Neural cell (in vitro differentiated cells): Measurements from ENCODE around the gene PCBD1. TPM values are rescaled to one million over a fixed set of nuclear protein-coding genes. Genes with fewer than 3 reads are reported as not detected.

Source experiments
- H2AFZ ChIP-seq: fragments of 200-600, 300-800 bp; sonication (generic), shearing (Covaris generic); 2 replicates; pipeline ENCODE4 v1.6.0; 2014; ENCODE audit warnings: low read depth, mild to moderate bottlenecking, antibody characterized with exemption, low read length, moderate library complexity
- H3F3A ChIP-seq: fragments of 200-600 bp; shearing (Covaris generic); 2 replicates; pipeline ENCODE4 v1.6.1; 2016; ENCODE audit warnings: mild to moderate bottlenecking, moderate library complexity, mixed read lengths, antibody characterized with exemption, low read length; ENCODE audit not compliant: insufficient read depth, poor library complexity, severe bottlenecking
- H3K27ac ChIP-seq: fragments of 200-600, 300-800 bp; sonication (generic), shearing (Covaris generic); 2 replicates; pipeline ENCODE4 v1.5.1; 2014; ENCODE audit warnings: mild to moderate bottlenecking, low read length, moderate library complexity
- H3K27me3 ChIP-seq: fragments of 300-800, 200-600 bp; sonication (generic), shearing (Covaris generic); 2 replicates; pipeline ENCODE4 v1.6.0; 2014; ENCODE audit warnings: mild to moderate bottlenecking, low read depth, low read length, moderate library complexity; ENCODE audit not compliant: insufficient read depth
- H3K36me3 ChIP-seq: fragments of 300-800, 200-600 bp; sonication (generic), shearing (Covaris generic); 2 replicates; pipeline ENCODE4 v1.5.1; 2014; ENCODE audit warnings: mild to moderate bottlenecking, antibody characterized with exemption, low read length, moderate library complexity; ENCODE audit not compliant: insufficient read depth
- H3K4me2 ChIP-seq: fragments of 300-800, 200-600 bp; sonication (generic), shearing (Covaris generic); 2 replicates; pipeline ENCODE4 v1.6.0; 2014; ENCODE audit warnings: mild to moderate bottlenecking, low read length
- H3K4me3 ChIP-seq: fragments of 300-800, 200-600 bp; sonication (generic), shearing (Covaris generic); 2 replicates; pipeline ENCODE4 v1.5.1; 2014; ENCODE audit warnings: mild to moderate bottlenecking, low read length, moderate library complexity
- H3K79me2 ChIP-seq: fragments of 200-600 bp; shearing (Covaris generic); replicated peaks from 2 replicates; pipeline ENCODE4 v1.6.0; 2014; ENCODE audit warnings: mild to moderate bottlenecking, low read length, moderate library complexity; ENCODE audit not compliant: insufficient read depth
- H3K9ac ChIP-seq: fragments of 300-800, 200-600 bp; sonication (generic), shearing (Covaris generic); 2 replicates; pipeline ENCODE4 v1.6.1; 2016; ENCODE audit warnings: mild to moderate bottlenecking, low read length, mixed read lengths
- H3K9me2 ChIP-seq: fragments of 200-600 bp; shearing (Covaris generic); 2 replicates; pipeline ENCODE4 v1.6.1; 2016; ENCODE audit warnings: mild to moderate bottlenecking, low read length, mixed read lengths; ENCODE audit not compliant: insufficient read depth
- H3K9me3 ChIP-seq: fragments of 200-600, 300-800 bp; sonication (generic), shearing (Covaris generic); 2 replicates; pipeline ENCODE4 v1.6.1; 2016; ENCODE audit warnings: mild to moderate bottlenecking, mixed run types, low read length, moderate library complexity, mixed read lengths
- H4K20me1 ChIP-seq: fragments of 200-600 bp; shearing (Covaris generic); 2 replicates; pipeline ENCODE4 v1.6.1; 2016; ENCODE audit warnings: mild to moderate bottlenecking, mixed run types; ENCODE audit not compliant: insufficient read depth
- EP300 ChIP-seq: fragments of 450-650 bp; conservative IDR thresholded peaks from 2 replicates; pipeline ENCODE4 v1.6.1; 2014; ENCODE audit warnings: antibody characterized with exemption, mild to moderate bottlenecking, moderate library complexity; ENCODE audit not compliant: poor library complexity, severe bottlenecking
- EZH2 ChIP-seq: fragments of 200-600, 300-800 bp; shearing (Covaris generic), sonication (generic); IDR thresholded peaks from 2 replicates; pipeline ENCODE4 v1.6.1; 2014; ENCODE audit warnings: antibody characterized with exemption, low read length, borderline replicate concordance, mild to moderate bottlenecking; ENCODE audit not compliant: insufficient read depth, poor library complexity, severe bottlenecking
- MXI1 ChIP-seq: fragments of 450-650 bp; conservative IDR thresholded peaks from 2 replicates; pipeline ENCODE4 v1.6.1; 2014; ENCODE audit warnings: antibody characterized with exemption, mild to moderate bottlenecking; ENCODE audit not compliant: poor library complexity, severe bottlenecking
- POLR2AphosphoS5 ChIP-seq: IDR thresholded peaks from 2 replicates; pipeline ENCODE4 v1.6.1; 2012
- RAD21 ChIP-seq: fragments of 450-650 bp; conservative IDR thresholded peaks from 2 replicates; pipeline ENCODE4 v1.6.1; 2014; ENCODE audit warnings: antibody characterized with exemption, mild to moderate bottlenecking, moderate library complexity
- SMC3 ChIP-seq: fragments of 450-650 bp; conservative IDR thresholded peaks from 2 replicates; pipeline ENCODE4 v1.6.1; 2014; ENCODE audit warnings: antibody characterized with exemption, mild to moderate bottlenecking, moderate library complexity; ENCODE audit not compliant: poor library complexity
- TAF1 ChIP-seq: IDR thresholded peaks from 2 replicates; pipeline ENCODE4 v1.6.1; 2012; ENCODE audit warnings: low read depth
- polyA plus RNA-seq: library from polyadenylated mRNA; depleted of rRNA; stranded (reverse); fragments of >200 nt; gene quantifications from 2 replicates; pipeline ENCODE4 v1.2.3, GENCODE V29; 2014
- TF ChIP-seq, protein P1 (sequence below): fragments of 450-650 bp; IDR thresholded peaks from 2 replicates; pipeline ENCODE4 v1.5.1; 2014; ENCODE audit warnings: antibody characterized with exemption, mild to moderate bottlenecking, moderate library complexity; ENCODE audit not compliant: poor library complexity, severe bottlenecking

Gene PCBD1
- polyA plus RNA-seq, 1 donor from 2014 or later: 15.8 TPM

DNA sequence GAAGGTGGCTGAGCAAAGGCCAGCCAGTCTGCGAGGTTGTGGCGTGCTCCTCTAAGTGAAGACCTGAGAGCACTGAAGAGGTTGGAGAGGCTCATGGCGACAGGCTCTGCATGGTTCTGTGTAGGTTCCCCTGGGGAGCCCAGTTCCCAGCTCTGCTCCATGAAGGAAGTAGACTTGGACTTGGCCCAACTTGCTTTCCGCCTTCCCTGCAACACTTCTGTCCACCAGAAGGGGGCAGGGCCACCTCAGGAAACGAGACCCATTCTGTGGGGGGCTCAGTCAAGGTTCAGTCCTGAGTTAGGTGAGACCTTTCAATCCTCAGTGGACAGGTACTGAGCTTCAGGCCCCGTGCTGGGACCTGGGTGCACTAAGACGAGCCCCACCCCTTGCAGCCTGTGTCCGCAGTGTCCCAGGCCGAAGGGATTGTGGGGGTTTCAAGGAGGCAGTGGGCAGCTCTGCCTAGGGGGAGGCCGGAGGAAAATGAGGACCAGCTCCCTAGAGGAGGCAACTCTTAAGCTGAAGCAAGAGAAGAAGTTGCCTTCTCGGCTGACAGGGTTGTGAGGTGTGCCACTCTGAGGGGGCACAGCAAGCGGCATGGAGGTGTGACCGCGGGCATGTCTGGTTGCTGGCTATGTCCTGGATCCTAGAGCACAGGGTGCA lies 15.0 kb upstream of the PCBD1 start:
- Histone ChIP-seq H3K4me2 (no peak overlapping the region), H3K27ac (no peak overlapping the region), H3K9ac (no peak overlapping the region), H3K79me2 (no peaks in the 10 kb centered on the region), H3K4me3 (no peak overlapping the region), H3K36me3 (no peaks in the 10 kb centered on the region), H3K9me2 (no peaks in the 10 kb centered on the region), H3K27me3 (no peaks in the 10 kb centered on the region), H3F3A (no peaks in the 10 kb centered on the region), H3K9me3 (no peaks in the 10 kb centered on the region), H2AFZ (no peak overlapping the region), H4K20me1 (no peaks in the 10 kb centered on the region)
- TF ChIP-seq MXI1: no peak
- TF ChIP-seq EZH2: no peak
- TF ChIP-seq POLR2AphosphoS5: no peak
- TF ChIP-seq SMC3: peak; percentile 89
- TF ChIP-seq TAF1: no peak
- TF ChIP-seq, protein P1, sequence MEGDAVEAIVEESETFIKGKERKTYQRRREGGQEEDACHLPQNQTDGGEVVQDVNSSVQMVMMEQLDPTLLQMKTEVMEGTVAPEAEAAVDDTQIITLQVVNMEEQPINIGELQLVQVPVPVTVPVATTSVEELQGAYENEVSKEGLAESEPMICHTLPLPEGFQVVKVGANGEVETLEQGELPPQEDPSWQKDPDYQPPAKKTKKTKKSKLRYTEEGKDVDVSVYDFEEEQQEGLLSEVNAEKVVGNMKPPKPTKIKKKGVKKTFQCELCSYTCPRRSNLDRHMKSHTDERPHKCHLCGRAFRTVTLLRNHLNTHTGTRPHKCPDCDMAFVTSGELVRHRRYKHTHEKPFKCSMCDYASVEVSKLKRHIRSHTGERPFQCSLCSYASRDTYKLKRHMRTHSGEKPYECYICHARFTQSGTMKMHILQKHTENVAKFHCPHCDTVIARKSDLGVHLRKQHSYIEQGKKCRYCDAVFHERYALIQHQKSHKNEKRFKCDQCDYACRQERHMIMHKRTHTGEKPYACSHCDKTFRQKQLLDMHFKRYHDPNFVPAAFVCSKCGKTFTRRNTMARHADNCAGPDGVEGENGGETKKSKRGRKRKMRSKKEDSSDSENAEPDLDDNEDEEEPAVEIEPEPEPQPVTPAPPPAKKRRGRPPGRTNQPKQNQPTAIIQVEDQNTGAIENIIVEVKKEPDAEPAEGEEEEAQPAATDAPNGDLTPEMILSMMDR: peak; percentile 84
- TF ChIP-seq EP300: no peak
- peak; percentile 85 for TF ChIP-seq RAD21

- TF ChIP-seq, protein P1: no peak
- TF ChIP-seq EZH2 (no peak), TAF1 (no peak), POLR2AphosphoS5 (no peak), SMC3 (no peak), EP300 (no peak)
- Histone ChIP-seq H3K9ac (no peak overlapping the region), H3K9me3 (no peaks in the 10 kb centered on the region), H3K79me2 (no peaks in the 10 kb centered on the region), H3K4me2 (no peak overlapping the region), H3F3A (no peaks in the 10 kb centered on the region), H3K36me3 (no peaks in the 10 kb centered on the region), H4K20me1 (no peaks in the 10 kb centered on the region), H3K4me3 (no peak overlapping the region), H3K27ac (no peak overlapping the region), H3K27me3 (no peaks in the 10 kb centered on the region), H3K9me2 (no peaks in the 10 kb centered on the region), H2AFZ (no peak overlapping the region)
These were observed 14.4 kb upstream of the PCBD1 start for GRCh38 chr10:70902661-70903261.
